ENCODE results near the gene MATCAP1. TPM values are rescaled to one million over a fixed set of nuclear protein-coding genes. Genes with fewer than 3 reads are reported as not detected.

MATCAP1 gene
- total RNA-seq, 1 experiment from 2014 or later = 22.2 TPM

GRCh38 chr16:67197704-67198103, 13.9 kb upstream of the MATCAP1 start:
- no peak overlapping the region for H3K27ac Mint-ChIP-seq (ENCODE audit: unreplicated experiment)
- peaks cover 27% of the 10 kb centered on the region for H3K4me1 ChIP-seq
- H3K36me3 ChIP-seq (ENCODE audit: control insufficient read depth, insufficient read depth, low read length) = peaks cover 15% of the 10 kb centered on the region
- H3K4me3 Mint-ChIP-seq (ENCODE audit: unreplicated experiment) = no peak overlapping the region
- H3K27me3 ChIP-seq (replicated peaks; ENCODE audit: control insufficient read depth, insufficient read depth, low read length) = no peaks in the 10 kb centered on the region
- no TSS peak for BruUV-seq (replicated peaks)
- intact Hi-C loops (cut with micrococcal nuclease; ENCODE audit: unreplicated experiment) = loop anchor here (2.0 kb wide), 1 partner anchor 29 kb away; the partner anchor contains the start of gene TMEM208
- ChIA-PET POLR2A (interaction anchor here (0.5 to 0.8 kb wide), 2 partner anchors 28 to 71 kb away, joined by 3 read pairs; no protein-coding TSS in a partner anchor), CTCF (interaction anchor here (0.5 to 2.7 kb wide), 10 partner anchors 11 to 49 kb away, joined by 3 to 24 read pairs (median 6); partner anchors contain the start of genes FHOD1, NOL3, SLC9A5 and TMEM208)
- H3K4me1 Mint-ChIP-seq (ENCODE audit: low read depth, unreplicated experiment) = peaks cover 23% of the 10 kb centered on the region
- H3K36me3 Mint-ChIP-seq (ENCODE audit: insufficient read depth, unreplicated experiment) = peaks cover 68% of the 10 kb centered on the region
- no peak for TF ChIP-seq CTCF (IDR thresholded peaks at IDR 0.05; ENCODE audit: insufficient read depth in 1 of 2, low read depth in 1 of 2, low read length in 1 of 2, severe bottlenecking in 1 of 2, unreplicated experiment in 1 of 2)
- H3K9me3 ChIP-seq = no peaks in the 10 kb centered on the region
- no peaks in the 10 kb centered on the region for H3K9me3 Mint-ChIP-seq (ENCODE audit: unreplicated experiment)
- no peaks in the 10 kb centered on the region for H3K27me3 Mint-ChIP-seq (ENCODE audit: insufficient read depth, unreplicated experiment)
- H3K4me3 ChIP-seq (ENCODE audit: low read depth, low read length) = no peak overlapping the region
- DNase-seq = peak in 1 of 2 experiments; percentile 39

GRCh38 chr16:67196881-67197280, 13.1 kb upstream of the MATCAP1 start:
- ChIA-PET POLR2A (no interaction called here), CTCF (interaction anchor here (1.1 to 2.7 kb wide), 3 partner anchors 12 to 301 kb away, joined by 3 to 24 read pairs (median 9); partner anchors contain the start of genes FHOD1 and SLC9A5)
- BruUV-seq (replicated peaks) = no TSS peak
- TF ChIP-seq CTCF (IDR thresholded peaks at IDR 0.05; ENCODE audit: insufficient read depth in 1 of 2, low read depth in 1 of 2, low read length in 1 of 2, severe bottlenecking in 1 of 2, unreplicated experiment in 1 of 2) = no peak
- H3K4me3 Mint-ChIP-seq (ENCODE audit: unreplicated experiment) = no peak overlapping the region
- no peaks in the 10 kb centered on the region for H3K9me3 ChIP-seq
- H3K4me1 ChIP-seq = peaks cover 27% of the 10 kb centered on the region
- intact Hi-C loops (cut with micrococcal nuclease; ENCODE audit: unreplicated experiment) = no loop called here
- H3K4me3 ChIP-seq (ENCODE audit: low read depth, low read length) = no peak overlapping the region
- H3K27me3 Mint-ChIP-seq (ENCODE audit: insufficient read depth, unreplicated experiment) = no peaks in the 10 kb centered on the region
- no peaks in the 10 kb centered on the region for H3K27me3 ChIP-seq (replicated peaks; ENCODE audit: control insufficient read depth, insufficient read depth, low read length)
- H3K36me3 ChIP-seq (ENCODE audit: control insufficient read depth, insufficient read depth, low read length) = peaks cover 15% of the 10 kb centered on the region
- H3K9me3 Mint-ChIP-seq (ENCODE audit: unreplicated experiment) = no peaks in the 10 kb centered on the region
- H3K27ac Mint-ChIP-seq (ENCODE audit: unreplicated experiment) = peak overlapping the region; percentile 0
- DNase-seq = no peak
- peaks cover 69% of the 10 kb centered on the region for H3K36me3 Mint-ChIP-seq (ENCODE audit: insufficient read depth, unreplicated experiment)
- peaks cover 23% of the 10 kb centered on the region for H3K4me1 Mint-ChIP-seq (ENCODE audit: low read depth, unreplicated experiment)

- Mint-ChIP-seq H3K4me3 (ENCODE audit: unreplicated experiment) (no peak overlapping the region), H3K27ac (ENCODE audit: unreplicated experiment) (no peak overlapping the region), H3K36me3 (ENCODE audit: insufficient read depth, unreplicated experiment) (peaks cover 68% of the 10 kb centered on the region), H3K4me1 (ENCODE audit: low read depth, unreplicated experiment) (peaks cover 32% of the 10 kb centered on the region), H3K27me3 (ENCODE audit: insufficient read depth, unreplicated experiment) (no peaks in the 10 kb centered on the region), H3K9me3 (ENCODE audit: unreplicated experiment) (no peaks in the 10 kb centered on the region)
- Histone ChIP-seq H3K27me3 (replicated peaks; ENCODE audit: control insufficient read depth, insufficient read depth, low read length) (no peaks in the 10 kb centered on the region), H3K4me1 (peaks cover 35% of the 10 kb centered on the region), H3K9me3 (no peaks in the 10 kb centered on the region), H3K4me3 (ENCODE audit: low read depth, low read length) (no peak overlapping the region), H3K36me3 (ENCODE audit: control insufficient read depth, insufficient read depth, low read length) (peaks cover 13% of the 10 kb centered on the region)
- DNase-seq = no peak
- intact Hi-C loops (cut with micrococcal nuclease; ENCODE audit: unreplicated experiment) = no loop called here
- no TSS peak for BruUV-seq (replicated peaks)
- ChIA-PET CTCF (interaction anchor here (1.0 kb wide), 1 partner anchor 10 kb away, joined by 6 read pairs; no protein-coding TSS in a partner anchor), POLR2A (no interaction called here)
- TF ChIP-seq CTCF (IDR thresholded peaks at IDR 0.05; ENCODE audit: insufficient read depth in 1 of 2, low read depth in 1 of 2, low read length in 1 of 2, severe bottlenecking in 1 of 2, unreplicated experiment in 1 of 2) = no peak
Observed at GRCh38 chr16:67195676-67196075, 11.9 kb upstream of the MATCAP1 start.

Data from Caco-2 (cell line).